ENCODE measurements around the gene KDM5B. TPM values are rescaled to one million over a fixed set of nuclear protein-coding genes. Genes with fewer than 3 reads are reported as not detected.

Gene KDM5B
- total RNA-seq, 1 experiment from 2014 or later, result 83.6 TPM

- BruUV-seq (replicated peaks), result no TSS peak
- no peaks in the 10 kb centered on the region; the same call in 1 of the 2 replicates for H3K36me3 ChIP-seq (ENCODE audit: control insufficient read depth, insufficient read depth, low read length)
- no peak for DNase-seq (ENCODE audit: low read depth, low spot score)
- H3K4me1 ChIP-seq (ENCODE audit: control insufficient read depth, insufficient read depth, low read length), result no peaks in the 10 kb centered on the region
- ChIA-PET POLR2A (no interaction called here), CTCF (no interaction called here)
- intact Hi-C loops (cut with micrococcal nuclease; ENCODE audit: unreplicated experiment), result loop anchor here (10.0 kb wide), 1 partner anchor 101 kb away; no protein-coding TSS in a partner anchor
- TF ChIP-seq REST (IDR thresholded peaks at IDR 0.05; ENCODE audit: insufficient read depth in 1 of 2, low read depth in 2 of 2, low read length in 1 of 2) (no peak), POLR2AphosphoS5 (IDR thresholded peaks at IDR 0.05; ENCODE audit: low read depth, low read length) (no peak), CTCF (IDR thresholded peaks at IDR 0.05) (no peak), SIN3A (IDR thresholded peaks at IDR 0.05; ENCODE audit: borderline replicate concordance, insufficient read depth, low read depth, low read length) (no peak), TCF7L2 (IDR thresholded peaks at IDR 0.05; ENCODE audit: low read depth, low read length) (no peak)
- H3K4me3 ChIP-seq (ENCODE audit: low read depth in 2 of 2, low read length in 2 of 2), result no peak overlapping the region
- no peaks in the 10 kb centered on the region for H3K9me3 ChIP-seq (ENCODE audit: control insufficient read depth, insufficient read depth, low read depth, low read length)
- no peaks in the 10 kb centered on the region for H3K27me3 ChIP-seq (ENCODE audit: control insufficient read depth, insufficient read depth, low read length)
- H3K27ac ChIP-seq (ENCODE audit: low read length), result no peak overlapping the region
- ATAC-seq, result no peak
- in situ Hi-C loops (cut with HindIII; ENCODE audit: low pct_unique_long_range_greater_than_20kb, low sequenced_read_pairs), result no loop called here
Observed at GRCh38 chr1:202856014-202856413, 47.8 kb upstream of the KDM5B start.

- Histone ChIP-seq H3K9me3 (ENCODE audit: control insufficient read depth, insufficient read depth, low read depth, low read length) (no peaks in the 10 kb centered on the region), H3K4me3 (ENCODE audit: low read depth in 2 of 2, low read length in 2 of 2) (no peak overlapping the region), H3K27me3 (ENCODE audit: control insufficient read depth, insufficient read depth, low read length) (no peaks in the 10 kb centered on the region), H3K36me3 (ENCODE audit: control insufficient read depth, insufficient read depth, low read length) (no peaks in the 10 kb centered on the region), H3K4me1 (ENCODE audit: control insufficient read depth, insufficient read depth, low read length) (no peaks in the 10 kb centered on the region), H3K27ac (ENCODE audit: low read length) (no peak overlapping the region)
- TF ChIP-seq POLR2AphosphoS5 (IDR thresholded peaks at IDR 0.05; ENCODE audit: low read depth, low read length), result no peak
- TF ChIP-seq SIN3A (IDR thresholded peaks at IDR 0.05; ENCODE audit: borderline replicate concordance, insufficient read depth, low read depth, low read length), result no peak
- no peak for TF ChIP-seq REST (IDR thresholded peaks at IDR 0.05; ENCODE audit: insufficient read depth in 1 of 2, low read depth in 2 of 2, low read length in 1 of 2)
- TF ChIP-seq CTCF (IDR thresholded peaks at IDR 0.05), result no peak
- TF ChIP-seq TCF7L2 (IDR thresholded peaks at IDR 0.05; ENCODE audit: low read depth, low read length), result no peak
- ChIA-PET CTCF (no interaction called here), POLR2A (no interaction called here)
- no TSS peak for BruUV-seq (replicated peaks)
- in situ Hi-C loops (cut with HindIII; ENCODE audit: low pct_unique_long_range_greater_than_20kb, low sequenced_read_pairs), result no loop called here
- intact Hi-C loops (cut with micrococcal nuclease; ENCODE audit: unreplicated experiment), result loop anchor here (10.0 kb wide), 1 partner anchor 100 kb away; no protein-coding TSS in a partner anchor
- DNase-seq (ENCODE audit: low read depth, low spot score) (no peak), ATAC-seq (no peak)
Observed at GRCh38 chr1:202854787-202855186, 46.6 kb upstream of the KDM5B start.

Data from Panc1 (cell line).